Choroid plexus epithelial cell (primary cell): ENCODE measurements around the gene P2RY8.

Experiments
- DNase-seq: peaks from one replicate; pipeline ENCODE4 v3.0.0-alpha.2; 2010; ENCODE audit warnings: low read depth
- H3K4me3 ChIP-seq: 2 replicates; pipeline ENCODE4 v1.5.1; 2011; ENCODE audit warnings: low read depth, mild to moderate bottlenecking, control low read depth, low read length, moderate library complexity
- CTCF ChIP-seq: conservative IDR thresholded peaks from 2 replicates; pipeline ENCODE4 v1.5.1; 2011; ENCODE audit warnings: low read depth, mild to moderate bottlenecking, control low read depth, inconsistent platforms, low read length, moderate library complexity

The P2RY8 gene

DNA sequence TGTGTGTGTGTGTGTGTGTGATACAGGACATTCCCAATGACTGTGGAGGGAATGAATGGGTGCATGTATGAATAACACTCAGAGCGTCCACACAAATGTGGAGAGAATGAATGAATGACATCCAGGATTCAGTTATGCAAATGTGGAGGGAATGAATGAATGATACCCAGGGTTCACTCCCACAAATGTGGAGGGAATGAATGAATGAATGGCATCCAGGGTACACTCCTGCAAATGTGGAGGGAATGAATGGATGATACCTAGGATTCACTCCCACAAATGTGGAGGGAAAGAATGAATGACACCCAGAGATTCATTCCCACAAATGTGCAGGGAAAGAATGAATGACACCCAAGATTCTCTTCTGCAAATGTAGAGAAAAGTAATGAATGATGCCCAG is 48.2 kb downstream of the P2RY8 start:
- no peak overlapping the region for H3K4me3 ChIP-seq
- no peak for DNase-seq
- no peak for TF ChIP-seq CTCF

DNA sequence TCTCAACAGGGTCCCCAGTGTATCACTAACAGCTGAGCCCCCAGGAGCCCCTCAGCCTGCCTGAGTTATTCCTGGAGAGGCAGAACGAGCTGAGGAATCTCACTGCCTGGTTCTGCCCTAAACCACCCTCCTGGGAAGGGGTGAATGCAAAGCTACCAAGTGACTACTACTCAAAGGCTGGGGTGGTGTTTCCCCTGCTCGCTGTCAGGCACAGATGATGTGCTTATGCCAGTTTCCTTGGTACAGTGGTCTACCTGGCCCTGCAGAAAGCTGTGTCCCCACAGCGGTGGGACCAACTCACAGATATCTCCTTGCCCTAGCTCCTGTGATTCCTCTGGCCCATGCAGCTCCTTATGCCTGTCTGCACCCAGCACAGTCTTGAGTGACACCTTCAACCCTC is 48.8 kb downstream of the P2RY8 start:
- no peak for DNase-seq
- no peak for TF ChIP-seq CTCF
- H3K4me3 ChIP-seq: no peak overlapping the region

GRCh38 chrX:1487401-1487800 is 49.6 kb downstream of the P2RY8 start:
- H3K4me3 ChIP-seq: no peak overlapping the region
- no peak for DNase-seq
- TF ChIP-seq CTCF: no peak

DNA sequence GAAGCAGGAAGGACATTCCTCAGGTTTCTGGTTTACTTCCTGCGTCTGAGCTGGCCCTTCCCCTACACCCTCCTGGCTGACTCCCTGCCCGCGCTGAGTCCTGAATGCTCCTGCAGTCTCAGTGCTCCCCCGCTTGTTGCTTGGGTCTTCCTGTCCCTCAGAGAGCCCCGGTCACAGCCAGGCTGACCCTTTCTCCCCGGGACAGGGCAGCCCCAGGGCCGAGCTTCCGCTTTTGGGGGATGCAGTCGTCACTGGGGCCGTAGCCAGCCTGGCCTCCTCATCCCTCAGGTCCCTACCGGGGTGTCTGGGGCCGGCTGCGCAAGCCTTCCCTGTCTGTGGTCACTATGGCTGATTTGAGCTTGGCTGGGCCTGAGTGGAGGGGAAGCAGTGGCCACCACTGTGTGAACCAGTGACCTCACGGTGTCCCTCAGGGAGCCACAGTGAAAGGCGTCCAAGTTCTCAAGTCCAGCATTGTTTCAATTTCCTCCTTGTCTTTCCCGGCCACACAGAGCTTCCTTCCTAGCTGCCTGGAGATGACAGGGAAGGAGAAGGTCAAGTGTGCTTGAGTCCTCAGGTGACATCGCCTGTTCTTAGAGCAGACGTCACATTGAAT is 50.1 kb downstream of the P2RY8 start:
- no peak overlapping the region for H3K4me3 ChIP-seq
- no peak for TF ChIP-seq CTCF
- DNase-seq: no peak

GRCh38 chrX:1486177-1486576 is 50.8 kb downstream of the P2RY8 start:
- H3K4me3 ChIP-seq: no peak overlapping the region
- no peak for DNase-seq
- no peak for TF ChIP-seq CTCF

GRCh38 chrX:1485033-1485432 is 52.0 kb downstream of the P2RY8 start:
- H3K4me3 ChIP-seq: no peak overlapping the region
- DNase-seq: no peak
- no peak for TF ChIP-seq CTCF

- TF ChIP-seq CTCF: no peak
- H3K4me3 ChIP-seq: no peak overlapping the region
- DNase-seq: no peak
Observed at GRCh38 chrX:1484638-1485019, 52.4 kb downstream of the P2RY8 start.
